MCF 10A (cell line): ENCODE results near the gene SH3BP2. TPM values are rescaled to one million over a fixed set of nuclear protein-coding genes. Genes with fewer than 3 reads are reported as not detected.

Experiments
- BruUV-seq: library from RNA; stranded (reverse); fragments of 400-500 nt; replicated peaks from 2 replicates; lab custom pipeline; 2021; lab: Mats Ljungman, UMichigan
- CTCF ChIA-PET: fragments of 300-600 bp; sonication (Branson Sonifier 250); formaldehyde crosslinking; extraction: SDS; loops from one replicate; lab custom pipeline; 2021; ENCODE audit warnings: antibody characterized with exemption, inconsistent platforms; lab: Yijun Ruan, JAX
- POLR2A ChIA-PET: fragments of 300-600, 350-650 bp; sonication (Branson Sonifier 250); formaldehyde crosslinking; extraction: SDS; loops from one replicate; lab custom pipeline; 2020; ENCODE audit warnings: antibody characterized with exemption, inconsistent platforms; lab: Yijun Ruan, JAX
- DNase-seq: peaks from one replicate; pipeline ENCODE4 v3.0.0-alpha.2; 2018; ENCODE audit not compliant: unreplicated experiment
- H3K27ac Mint-ChIP-seq: one replicate; pipeline ENCODE4 v1.8.0; 2022; ENCODE audit warnings: mild to moderate bottlenecking, low read depth, mixed read lengths; ENCODE audit not compliant: unreplicated experiment
- H3K27me3 Mint-ChIP-seq: one replicate; pipeline ENCODE4 v1.8.0; 2022; ENCODE audit warnings: mixed read lengths; ENCODE audit not compliant: insufficient read depth, unreplicated experiment
- H3K36me3 Mint-ChIP-seq: one replicate; pipeline ENCODE4 v1.8.0; 2022; ENCODE audit warnings: mild to moderate bottlenecking, moderate library complexity, mixed read lengths; ENCODE audit not compliant: insufficient read depth, unreplicated experiment
- H3K4me1 Mint-ChIP-seq: one replicate; pipeline ENCODE4 v1.8.0; 2022; ENCODE audit warnings: mixed read lengths; ENCODE audit not compliant: insufficient read depth, unreplicated experiment
- H3K4me3 Mint-ChIP-seq: one replicate; pipeline ENCODE4 v1.8.0; 2022; ENCODE audit warnings: mild to moderate bottlenecking, moderate library complexity, mixed read lengths; ENCODE audit not compliant: unreplicated experiment
- H3K9me3 Mint-ChIP-seq: one replicate; pipeline ENCODE4 v1.8.0; 2022; ENCODE audit warnings: mixed read lengths; ENCODE audit not compliant: unreplicated experiment
- intact Hi-C: fragments of 100-400 bp; cut with micrococcal nuclease; formaldehyde crosslinking; loops from 2 replicates; pipeline ENCODE4 v1.14.1; 2022
- total RNA-seq: library from RNA; stranded (reverse); gene quantifications from 2 replicates; pipeline ENCODE4 v1.2.3, GENCODE V29; 2022
- TF ChIP-seq, protein P1 (sequence below): fragments of 200-600 bp; IDR thresholded peaks from one replicate; pipeline ENCODE4 v1.8.0; 2022; ENCODE audit warnings: antibody characterized with exemption, mild to moderate bottlenecking; ENCODE audit not compliant: unreplicated experiment

The SH3BP2 gene
- total RNA-seq, 1 experiment from 2014 or later: 57.9 TPM

DNA sequence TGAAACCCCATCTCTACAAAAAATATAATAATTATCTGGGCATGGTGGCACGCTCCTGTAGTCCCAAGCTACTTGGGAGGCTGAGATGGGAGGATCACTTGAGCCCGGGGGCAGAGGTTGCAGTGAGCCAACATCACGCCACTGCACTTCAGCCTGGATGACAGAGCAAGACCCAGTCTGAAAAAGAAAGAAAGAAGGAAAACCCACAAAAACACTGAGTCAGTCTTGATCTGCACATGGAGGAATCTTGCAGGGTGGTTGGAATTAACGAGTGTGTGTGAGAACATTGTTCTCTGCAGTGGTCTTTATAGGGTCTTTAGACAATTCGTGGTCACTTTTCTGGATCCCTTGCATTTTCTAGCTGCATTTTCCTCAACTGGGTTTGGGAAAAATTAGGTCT, 74.0 kb downstream of the SH3BP2 start:
- intact Hi-C loops: no loop called here
- no peaks in the 10 kb centered on the region for H3K9me3 Mint-ChIP-seq
- TF ChIP-seq, protein P1, sequence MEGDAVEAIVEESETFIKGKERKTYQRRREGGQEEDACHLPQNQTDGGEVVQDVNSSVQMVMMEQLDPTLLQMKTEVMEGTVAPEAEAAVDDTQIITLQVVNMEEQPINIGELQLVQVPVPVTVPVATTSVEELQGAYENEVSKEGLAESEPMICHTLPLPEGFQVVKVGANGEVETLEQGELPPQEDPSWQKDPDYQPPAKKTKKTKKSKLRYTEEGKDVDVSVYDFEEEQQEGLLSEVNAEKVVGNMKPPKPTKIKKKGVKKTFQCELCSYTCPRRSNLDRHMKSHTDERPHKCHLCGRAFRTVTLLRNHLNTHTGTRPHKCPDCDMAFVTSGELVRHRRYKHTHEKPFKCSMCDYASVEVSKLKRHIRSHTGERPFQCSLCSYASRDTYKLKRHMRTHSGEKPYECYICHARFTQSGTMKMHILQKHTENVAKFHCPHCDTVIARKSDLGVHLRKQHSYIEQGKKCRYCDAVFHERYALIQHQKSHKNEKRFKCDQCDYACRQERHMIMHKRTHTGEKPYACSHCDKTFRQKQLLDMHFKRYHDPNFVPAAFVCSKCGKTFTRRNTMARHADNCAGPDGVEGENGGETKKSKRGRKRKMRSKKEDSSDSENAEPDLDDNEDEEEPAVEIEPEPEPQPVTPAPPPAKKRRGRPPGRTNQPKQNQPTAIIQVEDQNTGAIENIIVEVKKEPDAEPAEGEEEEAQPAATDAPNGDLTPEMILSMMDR: no peak
- H3K4me3 Mint-ChIP-seq: no peak overlapping the region
- H3K36me3 Mint-ChIP-seq: peaks cover 12% of the 10 kb centered on the region
- H3K4me1 Mint-ChIP-seq: peaks cover 15% of the 10 kb centered on the region
- DNase-seq: no peak
- no TSS peak for BruUV-seq
- H3K27me3 Mint-ChIP-seq: no peaks in the 10 kb centered on the region
- no peak overlapping the region for H3K27ac Mint-ChIP-seq
- POLR2A ChIA-PET: interaction anchor here (0.7 to 0.9 kb wide), 2 partner anchors 18 to 823 kb away, joined by 3 read pairs; no protein-coding TSS in a partner anchor
- CTCF ChIA-PET: interaction anchor here (1.6 kb wide), 1 partner anchor 24 kb away, joined by 4 read pairs; no protein-coding TSS in a partner anchor

DNA sequence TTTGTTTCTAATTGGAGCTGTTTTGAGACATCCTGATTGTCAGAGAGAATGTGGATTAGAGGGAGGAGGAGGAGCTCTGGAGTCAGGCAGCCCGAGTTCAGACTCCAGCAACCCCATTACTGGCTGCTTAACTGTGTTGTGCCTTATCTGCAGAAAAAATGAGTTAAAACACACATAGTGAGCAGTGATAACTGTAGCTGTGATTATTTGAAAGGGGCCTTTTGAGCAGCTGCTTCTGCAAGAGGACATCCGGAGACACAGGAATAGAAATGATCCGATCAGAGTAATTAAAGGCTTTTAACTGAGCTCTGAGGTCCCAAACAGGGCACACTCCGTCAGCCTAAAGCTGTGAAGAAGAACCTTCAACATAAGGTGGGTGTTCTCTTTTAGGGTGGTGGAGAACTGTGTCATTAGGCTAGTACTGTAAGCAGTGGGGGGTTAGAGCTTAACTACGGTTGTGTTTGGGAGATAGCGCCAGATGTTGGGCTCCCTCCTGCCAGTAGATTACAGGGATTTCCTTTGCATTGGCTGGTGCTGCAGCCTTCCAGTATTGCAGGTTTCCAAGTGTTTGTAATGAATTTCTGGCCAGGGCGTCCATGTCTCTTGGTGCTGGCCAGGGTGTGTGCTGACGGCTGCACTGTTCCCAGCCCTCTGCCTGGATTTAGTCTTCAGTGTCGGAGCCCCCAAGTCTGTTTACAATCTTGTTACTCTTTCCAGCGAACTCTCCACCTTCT, 75.0 kb downstream of the SH3BP2 start:
- CTCF ChIA-PET: interaction anchor here (0.8 to 1.6 kb wide), 2 partner anchors 23 to 103 kb away, joined by 3 to 4 read pairs; no protein-coding TSS in a partner anchor
- peaks cover 7% of the 10 kb centered on the region for H3K4me1 Mint-ChIP-seq
- POLR2A ChIA-PET: no interaction called here

DNA sequence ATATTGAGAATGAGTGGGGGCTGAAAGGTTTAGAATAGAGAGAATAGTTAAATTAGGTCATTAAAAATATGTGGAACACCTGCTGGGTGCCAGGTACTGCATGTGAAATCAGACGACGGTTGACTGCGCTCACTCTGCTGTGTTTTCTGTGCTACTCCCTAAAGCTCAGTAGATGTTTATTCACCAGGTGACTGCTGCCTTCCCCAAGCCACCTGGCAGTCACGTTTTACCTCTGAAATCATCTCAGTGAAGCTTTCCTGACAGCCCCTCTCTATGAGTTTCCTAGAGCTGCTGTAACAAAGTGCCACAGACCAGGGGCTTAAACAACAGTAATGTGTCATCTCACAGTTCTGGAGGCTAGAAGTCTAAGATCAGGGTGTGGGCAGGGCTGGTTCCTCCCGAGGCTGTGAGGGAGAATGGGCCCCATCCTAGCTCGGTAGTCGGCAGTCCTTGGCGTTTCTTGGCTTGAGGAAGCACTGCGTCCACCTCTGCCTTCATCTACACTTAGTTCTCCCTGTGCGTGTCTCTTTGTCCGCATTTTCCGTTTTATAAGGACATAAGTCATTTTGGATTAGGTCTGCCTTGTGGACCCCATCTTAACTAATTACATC, 76.1 kb downstream of the SH3BP2 start:
- peaks cover 7% of the 10 kb centered on the region for H3K4me1 Mint-ChIP-seq
- TF ChIP-seq, protein P1: no peak
- CTCF ChIA-PET: no interaction called here
- POLR2A ChIA-PET: no interaction called here
- peaks cover 12% of the 10 kb centered on the region for H3K36me3 Mint-ChIP-seq
- no peak for DNase-seq
- H3K4me3 Mint-ChIP-seq: no peak overlapping the region
- H3K27ac Mint-ChIP-seq: no peak overlapping the region
- no TSS peak for BruUV-seq
- no peaks in the 10 kb centered on the region for H3K27me3 Mint-ChIP-seq
- intact Hi-C loops: no loop called here
- no peaks in the 10 kb centered on the region for H3K9me3 Mint-ChIP-seq

More for the DNA sequence above, 75.0 kb downstream of the SH3BP2 start:
- BruUV-seq: no TSS peak
- Mint-ChIP-seq H3K4me3 (no peak overlapping the region), H3K27ac (no peak overlapping the region), H3K27me3 (no peaks in the 10 kb centered on the region), H3K36me3 (peaks cover 12% of the 10 kb centered on the region), H3K9me3 (no peaks in the 10 kb centered on the region)
- DNase-seq: no peak
- TF ChIP-seq, protein P1: no peak
- intact Hi-C loops: no loop called here

- intact Hi-C loops: no loop called here
- no peak overlapping the region for H3K4me3 Mint-ChIP-seq
- ChIA-PET CTCF (no interaction called here), POLR2A (no interaction called here)
- peaks cover 7% of the 10 kb centered on the region for H3K4me1 Mint-ChIP-seq
- H3K27me3 Mint-ChIP-seq: no peaks in the 10 kb centered on the region
- DNase-seq: no peak
- no TSS peak for BruUV-seq
- no peak overlapping the region for H3K27ac Mint-ChIP-seq
- no peaks in the 10 kb centered on the region for H3K9me3 Mint-ChIP-seq
- TF ChIP-seq, protein P1: no peak
- peaks cover 12% of the 10 kb centered on the region for H3K36me3 Mint-ChIP-seq
Measured at GRCh38 chr4:2869659-2870058, 76.8 kb downstream of the SH3BP2 start.
